Measurements from ENCODE around the gene SLC25A22.
A peak's percentile ranks its signal among the peaks of the same experiment; 100 is the strongest.

GRCh38 chr11:839875-840617 lies 42.0 kb upstream of the SLC25A22 start:
- TF ChIP-seq E2F4 (CRISPR knock-in tag; IDR thresholded peaks at IDR 0.05; ENCODE audit: low read depth) (no peak), TFE3 (CRISPR knock-in tag; IDR thresholded peaks at IDR 0.05) (no peak), RBM15 (IDR thresholded peaks at IDR 0.05; ENCODE audit: insufficient read depth, low read length) (no peak), ATF3 (IDR thresholded peaks at IDR 0.05) (no peak), ATF3 (CRISPR knock-in tag; conservative IDR thresholded peaks at IDR 0.05) (no peak), BHLHE40 (IDR thresholded peaks at IDR 0.05; ENCODE audit: low read length) (no peak), ATF2 (CRISPR knock-in tag; IDR thresholded peaks at IDR 0.05) (no peak), FUS (optimal IDR thresholded peaks at IDR 0.05; ENCODE audit: low read depth, low read length) (no peak), CXXC5 (CRISPR knock-in tag; IDR thresholded peaks at IDR 0.05) (no peak), SMAD4 (CRISPR knock-in tag; conservative IDR thresholded peaks at IDR 0.05) (no peak), POLR2A (conservative IDR thresholded peaks at IDR 0.05) (peak; percentile 32; the same call in 1 of the 2 replicates), FOXM1 (IDR thresholded peaks at IDR 0.05; ENCODE audit: low read depth) (no peak), FOXM1 (CRISPR knock-in tag; IDR thresholded peaks at IDR 0.05; ENCODE audit: low read depth) (no peak), POLR2AphosphoS2 (IDR thresholded peaks at IDR 0.05; ENCODE audit: low read length) (no peak), USF2 (CRISPR knock-in tag; IDR thresholded peaks at IDR 0.05) (no peak)

All from K562 (cell line).